Measurements from ENCODE around the gene NUBP2.
"Not testable (repeated sequence)": the region's sequence is repeated elsewhere in the genome, so short reads cannot be mapped to it uniquely, and the experiment has no call there.

NUBP2 gene

DNA sequence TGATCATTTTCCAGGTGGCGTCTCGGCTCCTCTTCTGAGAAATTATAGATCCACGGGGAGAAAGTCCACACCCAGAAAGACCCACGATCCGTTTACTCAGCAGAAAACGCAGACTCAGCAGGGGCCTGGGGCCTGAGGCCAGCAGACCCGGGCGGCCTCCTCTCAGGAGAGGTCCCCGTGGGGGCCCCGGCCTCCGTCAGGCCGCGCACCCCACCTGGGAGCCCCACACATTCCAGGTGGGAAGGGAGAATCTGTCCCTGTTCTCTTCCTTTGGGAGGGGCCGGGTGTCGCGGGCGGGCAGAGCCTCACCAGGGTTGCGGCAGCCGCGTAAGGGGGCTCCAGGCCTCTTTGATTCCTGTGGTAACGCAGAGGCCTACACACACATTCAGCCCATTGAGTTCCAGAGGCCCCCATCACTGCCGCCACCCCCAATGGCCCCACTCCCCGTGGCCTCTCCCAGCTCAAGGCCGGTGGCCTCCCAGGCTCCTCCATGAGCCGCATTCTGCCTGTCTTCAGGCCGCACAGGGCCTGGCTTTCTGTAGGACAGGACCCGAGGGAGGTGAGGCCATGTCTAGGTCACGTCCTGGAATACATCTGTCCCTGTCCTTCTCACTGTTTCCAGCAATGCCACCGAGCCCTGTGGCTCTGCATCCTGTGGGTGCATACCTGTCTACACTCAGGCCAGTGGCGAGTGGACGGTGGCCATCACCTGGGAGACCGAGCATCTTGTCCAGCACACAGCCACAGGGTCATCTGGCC, 12.3 kb downstream of the NUBP2 start:
- Histone ChIP-seq H3K27me3 (ENCODE audit: control insufficient read depth, insufficient read depth, low read length) (no peaks in the 10 kb centered on the region), H3K36me3 (ENCODE audit: control insufficient read depth, insufficient read depth, low read length) (peaks cover 16% of the 10 kb centered on the region), H3K4me1 (ENCODE audit: control insufficient read depth, insufficient read depth, low read length) (no peaks in the 10 kb centered on the region), H3K9ac (ENCODE audit: low read length) (no peak overlapping the region), H3K4me3 (ENCODE audit: low read depth, low read length) (no peak overlapping the region), H3K27ac (ENCODE audit: low read depth, low read length) (no peak overlapping the region), H3K9me3 (ENCODE audit: control insufficient read depth, insufficient read depth, low read depth, low read length) (peaks cover 33% of the 10 kb centered on the region)

DNA sequence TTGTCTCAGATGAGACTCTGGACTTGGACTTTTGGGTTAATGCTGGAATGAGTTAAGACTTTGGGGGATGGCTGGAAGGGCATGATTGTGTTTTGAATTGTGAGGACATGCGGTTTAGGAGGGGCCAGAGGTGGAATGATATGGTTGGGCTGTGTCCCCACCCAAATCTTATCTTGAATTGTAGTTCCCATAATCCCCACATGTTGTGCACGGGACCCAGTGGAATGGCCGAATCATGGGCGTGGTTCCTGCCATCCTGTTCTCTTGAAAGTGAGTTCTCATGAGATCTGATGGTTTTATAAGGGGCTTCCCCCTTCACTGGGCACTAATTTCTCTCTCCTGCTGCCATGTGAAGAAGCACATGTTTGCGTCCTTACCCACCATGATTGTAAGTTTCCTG, 16.5 kb downstream of the NUBP2 start:
- not testable (repeated sequence) for H3K27me3 ChIP-seq (ENCODE audit: control insufficient read depth, insufficient read depth, low read length); H3K9ac ChIP-seq (ENCODE audit: low read length); H3K4me1 ChIP-seq (ENCODE audit: control insufficient read depth, insufficient read depth, low read length); H3K27ac ChIP-seq (ENCODE audit: low read depth, low read length); H3K4me3 ChIP-seq (ENCODE audit: low read depth, low read length); H3K36me3 ChIP-seq (ENCODE audit: control insufficient read depth, insufficient read depth, low read length)
- H3K9me3 ChIP-seq (ENCODE audit: control insufficient read depth, insufficient read depth, low read depth, low read length), result peaks cover 47% of the 10 kb centered on the region

- H3K4me1 ChIP-seq (ENCODE audit: control insufficient read depth, insufficient read depth, low read length), result no peaks in the 10 kb centered on the region
- H3K9me3 ChIP-seq (ENCODE audit: control insufficient read depth, insufficient read depth, low read depth, low read length), result peaks cover 47% of the 10 kb centered on the region
- no peaks in the 10 kb centered on the region for H3K27me3 ChIP-seq (ENCODE audit: control insufficient read depth, insufficient read depth, low read length)
- no peak overlapping the region for H3K27ac ChIP-seq (ENCODE audit: low read depth, low read length)
- no peak overlapping the region for H3K9ac ChIP-seq (ENCODE audit: low read length)
- no peak overlapping the region for H3K4me3 ChIP-seq (ENCODE audit: low read depth, low read length)
- H3K36me3 ChIP-seq (ENCODE audit: control insufficient read depth, insufficient read depth, low read length), result peaks cover 5% of the 10 kb centered on the region; the same call in 1 of the 2 replicates
Observed at GRCh38 chr16:1800701-1801100, 17.9 kb downstream of the NUBP2 start.

DNA sequence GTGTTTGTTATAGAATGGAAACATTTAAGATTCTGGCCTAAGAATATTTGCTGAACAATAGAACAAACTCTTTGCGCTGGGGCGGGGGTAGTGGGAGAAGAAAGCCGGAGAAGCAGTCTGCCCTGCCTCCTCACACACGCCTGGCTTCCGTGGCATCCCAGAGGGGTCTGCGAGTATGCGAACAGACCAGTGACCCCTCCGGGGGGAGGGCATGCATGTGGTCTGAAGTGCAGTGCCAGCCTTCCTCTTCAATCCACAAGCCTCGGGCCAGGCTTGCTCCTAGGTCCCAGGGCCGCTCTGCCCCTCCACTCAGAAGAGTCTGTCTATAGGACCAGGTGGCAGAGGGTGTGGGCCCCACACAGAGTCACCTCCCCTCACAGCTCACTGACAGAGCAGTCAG, 24.9 kb downstream of the NUBP2 start:
- Histone ChIP-seq H3K27ac (ENCODE audit: low read depth, low read length) (no peak overlapping the region), H3K4me1 (ENCODE audit: control insufficient read depth, insufficient read depth, low read length) (no peaks in the 10 kb centered on the region), H3K4me3 (ENCODE audit: low read depth, low read length) (no peak overlapping the region), H3K36me3 (ENCODE audit: control insufficient read depth, insufficient read depth, low read length) (peaks cover 24% of the 10 kb centered on the region), H3K27me3 (ENCODE audit: control insufficient read depth, insufficient read depth, low read length) (no peaks in the 10 kb centered on the region), H3K9ac (ENCODE audit: low read length) (no peak overlapping the region), H3K9me3 (ENCODE audit: control insufficient read depth, insufficient read depth, low read depth, low read length) (peaks cover under 1% of the 10 kb centered on the region; the same call in 1 of the 2 replicates)

DNA sequence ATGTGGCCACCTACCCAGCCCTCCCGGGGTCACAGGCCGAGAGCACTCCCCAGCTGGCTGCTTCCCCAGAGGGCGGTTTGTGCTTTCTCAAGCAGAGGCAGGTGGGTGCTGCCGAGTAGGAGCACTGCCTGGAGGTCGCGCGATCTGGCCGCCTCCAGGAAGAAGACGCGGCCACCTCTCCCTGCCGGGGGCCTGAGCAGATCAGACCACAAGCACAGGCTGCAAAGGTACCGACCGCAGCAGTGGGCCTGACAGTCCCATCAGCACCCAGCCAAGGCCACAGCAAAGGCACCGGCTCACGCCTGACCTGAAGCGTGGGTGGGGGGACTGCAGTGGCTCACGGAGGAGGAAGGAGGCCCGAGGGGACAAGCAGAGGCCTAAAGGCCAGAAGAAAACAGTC, 25.9 kb downstream of the NUBP2 start:
- no peak overlapping the region for H3K27ac ChIP-seq (ENCODE audit: low read depth, low read length)
- no peaks in the 10 kb centered on the region for H3K9me3 ChIP-seq (ENCODE audit: control insufficient read depth, insufficient read depth, low read depth, low read length)
- peaks cover 24% of the 10 kb centered on the region for H3K36me3 ChIP-seq (ENCODE audit: control insufficient read depth, insufficient read depth, low read length)
- no peaks in the 10 kb centered on the region for H3K4me1 ChIP-seq (ENCODE audit: control insufficient read depth, insufficient read depth, low read length)
- no peaks in the 10 kb centered on the region for H3K27me3 ChIP-seq (ENCODE audit: control insufficient read depth, insufficient read depth, low read length)
- H3K4me3 ChIP-seq (ENCODE audit: low read depth, low read length), result no peak overlapping the region
- H3K9ac ChIP-seq (ENCODE audit: low read length), result no peak overlapping the region

GRCh38 chr16:1809281-1809801, 26.6 kb downstream of the NUBP2 start:
- Histone ChIP-seq H3K27me3 (ENCODE audit: control insufficient read depth, insufficient read depth, low read length) (no peaks in the 10 kb centered on the region), H3K27ac (ENCODE audit: low read depth, low read length) (no peak overlapping the region), H3K9ac (ENCODE audit: low read length) (no peak overlapping the region), H3K9me3 (ENCODE audit: control insufficient read depth, insufficient read depth, low read depth, low read length) (no peaks in the 10 kb centered on the region), H3K4me3 (ENCODE audit: low read depth, low read length) (no peak overlapping the region), H3K4me1 (ENCODE audit: control insufficient read depth, insufficient read depth, low read length) (no peaks in the 10 kb centered on the region), H3K36me3 (ENCODE audit: control insufficient read depth, insufficient read depth, low read length) (peaks cover 24% of the 10 kb centered on the region)

GRCh38 chr16:1810106-1810505, 27.3 kb downstream of the NUBP2 start:
- Histone ChIP-seq H3K9ac (ENCODE audit: low read length) (no peak overlapping the region), H3K4me1 (ENCODE audit: control insufficient read depth, insufficient read depth, low read length) (no peaks in the 10 kb centered on the region), H3K27ac (ENCODE audit: low read depth, low read length) (no peak overlapping the region)

GRCh38 chr16:1810536-1810935, 27.8 kb downstream of the NUBP2 start:
- Histone ChIP-seq H3K36me3 (ENCODE audit: control insufficient read depth, insufficient read depth, low read length) (peaks cover 25% of the 10 kb centered on the region), H3K9ac (ENCODE audit: low read length) (no peak overlapping the region), H3K4me1 (ENCODE audit: control insufficient read depth, insufficient read depth, low read length) (no peaks in the 10 kb centered on the region), H3K4me3 (ENCODE audit: low read depth, low read length) (no peak overlapping the region), H3K27me3 (ENCODE audit: control insufficient read depth, insufficient read depth, low read length) (no peaks in the 10 kb centered on the region), H3K27ac (ENCODE audit: low read depth, low read length) (no peak overlapping the region), H3K9me3 (ENCODE audit: control insufficient read depth, insufficient read depth, low read depth, low read length) (no peaks in the 10 kb centered on the region)

More at GRCh38 chr16:1810106-1810505, 27.3 kb downstream of the NUBP2 start:
- no peaks in the 10 kb centered on the region for H3K27me3 ChIP-seq (ENCODE audit: control insufficient read depth, insufficient read depth, low read length)
- peaks cover 24% of the 10 kb centered on the region for H3K36me3 ChIP-seq (ENCODE audit: control insufficient read depth, insufficient read depth, low read length)
- no peaks in the 10 kb centered on the region for H3K9me3 ChIP-seq (ENCODE audit: control insufficient read depth, insufficient read depth, low read depth, low read length)
- no peak overlapping the region for H3K4me3 ChIP-seq (ENCODE audit: low read depth, low read length)

DNA sequence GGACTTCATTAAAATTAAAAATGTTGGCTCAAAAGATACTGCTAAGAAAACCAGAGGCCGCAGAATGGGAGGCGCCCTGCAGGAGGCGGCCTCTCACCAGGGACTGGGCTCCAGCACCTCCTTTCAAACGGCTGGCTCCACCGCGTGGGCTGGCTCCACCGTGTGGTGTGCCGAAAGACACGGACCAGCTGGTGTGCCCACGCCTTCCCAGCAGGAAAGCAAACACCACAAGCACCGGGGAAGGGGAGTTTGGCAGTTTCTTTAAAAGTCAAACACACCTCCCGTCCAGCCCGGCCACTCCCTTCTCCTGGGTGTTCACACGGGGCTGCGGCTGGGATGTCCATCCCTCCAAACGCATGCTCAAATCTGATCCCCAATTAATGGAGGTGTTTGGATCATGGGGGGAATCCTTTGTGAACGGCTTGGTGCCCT, 30.0 kb downstream of the NUBP2 start:
- no peaks in the 10 kb centered on the region for H3K4me1 ChIP-seq (ENCODE audit: control insufficient read depth, insufficient read depth, low read length)
- H3K27me3 ChIP-seq (ENCODE audit: control insufficient read depth, insufficient read depth, low read length), result no peaks in the 10 kb centered on the region
- H3K9me3 ChIP-seq (ENCODE audit: control insufficient read depth, insufficient read depth, low read depth, low read length), result no peaks in the 10 kb centered on the region
- peaks cover 30% of the 10 kb centered on the region for H3K36me3 ChIP-seq (ENCODE audit: control insufficient read depth, insufficient read depth, low read length)
- H3K4me3 ChIP-seq (ENCODE audit: low read depth, low read length), result no peak overlapping the region
- no peak overlapping the region for H3K9ac ChIP-seq (ENCODE audit: low read length)
- H3K27ac ChIP-seq (ENCODE audit: low read depth, low read length), result no peak overlapping the region

DNA sequence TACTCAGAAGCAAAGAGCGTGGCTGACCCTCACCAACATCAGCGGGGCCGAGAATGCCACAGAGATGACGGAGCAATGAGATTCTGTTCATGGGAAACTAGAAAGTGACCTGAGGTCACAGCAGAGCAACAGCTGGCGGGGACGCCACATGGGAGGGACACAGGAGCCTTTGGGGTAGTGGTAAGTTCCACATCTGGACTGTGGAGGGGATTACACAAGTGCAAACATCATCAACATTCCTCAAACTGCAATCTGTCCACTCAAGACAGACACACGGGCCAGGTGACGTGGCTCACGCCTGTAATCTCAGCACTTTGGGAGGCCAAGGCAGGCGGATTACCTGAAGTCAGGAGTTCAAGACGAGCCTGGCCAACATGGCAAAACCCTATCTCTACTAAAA, 32.7 kb downstream of the NUBP2 start:
- no peak overlapping the region for H3K9ac ChIP-seq (ENCODE audit: low read length)
- H3K4me1 ChIP-seq (ENCODE audit: control insufficient read depth, insufficient read depth, low read length), result no peaks in the 10 kb centered on the region
- H3K4me3 ChIP-seq (ENCODE audit: low read depth, low read length), result no peak overlapping the region
- H3K36me3 ChIP-seq (ENCODE audit: control insufficient read depth, insufficient read depth, low read length), result peaks cover 15% of the 10 kb centered on the region
- H3K27me3 ChIP-seq (ENCODE audit: control insufficient read depth, insufficient read depth, low read length), result no peaks in the 10 kb centered on the region
- H3K9me3 ChIP-seq (ENCODE audit: control insufficient read depth, insufficient read depth, low read depth, low read length), result no peaks in the 10 kb centered on the region
- H3K27ac ChIP-seq (ENCODE audit: low read depth, low read length), result no peak overlapping the region

DNA sequence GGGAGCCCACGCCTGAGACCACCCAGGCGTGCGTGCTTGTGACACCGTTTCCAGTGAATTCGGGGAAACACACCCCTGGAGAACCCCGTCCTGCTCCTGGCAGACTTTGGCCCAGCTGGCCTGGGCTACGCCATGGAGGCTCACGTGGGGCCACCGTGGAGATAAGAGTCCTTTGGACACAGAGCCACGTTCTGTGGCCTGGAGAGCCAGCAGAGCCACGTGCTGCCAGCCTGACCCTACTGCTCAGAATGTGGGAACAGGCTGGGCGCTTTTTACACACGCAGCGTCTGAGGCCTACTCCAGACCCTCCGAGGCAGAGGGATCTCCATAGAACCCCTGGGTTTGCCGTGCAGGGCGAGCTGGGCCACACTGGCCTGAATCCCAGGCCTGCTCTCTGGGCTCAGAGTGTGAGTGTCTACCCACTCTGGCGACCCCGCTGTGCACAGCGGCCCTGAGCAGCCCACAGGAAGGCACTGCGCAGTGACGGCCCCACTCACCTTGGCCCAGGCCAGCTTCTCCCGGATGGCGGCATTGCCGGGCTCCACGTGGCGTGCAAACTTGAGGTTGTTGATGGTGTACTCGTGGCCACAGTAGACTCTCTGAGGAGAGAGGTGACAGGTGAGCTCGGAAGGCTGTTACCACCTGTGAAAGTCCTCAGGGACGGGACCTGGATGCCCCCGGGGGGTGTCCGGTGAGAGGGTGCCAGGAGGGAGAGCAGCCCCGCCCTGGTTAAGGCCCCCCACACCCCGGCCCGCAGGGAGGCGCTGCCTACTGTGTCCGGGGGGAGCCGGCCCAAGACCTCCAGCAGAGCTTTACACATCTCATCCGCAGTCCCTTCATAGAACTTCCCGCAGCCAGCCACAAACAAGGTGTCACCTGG, 33.9 kb downstream of the NUBP2 start:
- H3K27me3 ChIP-seq (ENCODE audit: control insufficient read depth, insufficient read depth, low read length), result no peaks in the 10 kb centered on the region
- H3K4me3 ChIP-seq (ENCODE audit: low read depth, low read length), result no peak overlapping the region

More for the DNA sequence above, 33.9 kb downstream of the NUBP2 start:
- H3K4me1 ChIP-seq (ENCODE audit: control insufficient read depth, insufficient read depth, low read length), result no peaks in the 10 kb centered on the region
- no peaks in the 10 kb centered on the region for H3K9me3 ChIP-seq (ENCODE audit: control insufficient read depth, insufficient read depth, low read depth, low read length)
- H3K36me3 ChIP-seq (ENCODE audit: control insufficient read depth, insufficient read depth, low read length), result peaks cover 22% of the 10 kb centered on the region
- H3K27ac ChIP-seq (ENCODE audit: low read depth, low read length), result no peak overlapping the region
- no peak overlapping the region for H3K9ac ChIP-seq (ENCODE audit: low read length)

Data from HUES6 (cell line).